Right atrium auricular region (tissue), 2 donors: ENCODE results near the gene LAMC3. TPM values are rescaled to one million over a fixed set of nuclear protein-coding genes. Genes with fewer than 3 reads are reported as not detected.

Experiments
- DNase-seq: peaks from one replicate; pipeline ENCODE4 v3.0.0-alpha.2; 2019; ENCODE audit warnings: low spot score
- H3K27ac ChIP-seq, 2 donors: fragments of 200-600 bp; sonication (generic); 1 replicate in 1 of 2; 2 replicates in 1 of 2; pipeline ENCODE4 v1.5.1; 2016 to 2019
- H3K27me3 ChIP-seq, 2 donors: fragments of 200-600 bp; sonication (generic); one replicate each; pipeline versions ENCODE4 v1.5.1 to v1.6.0; 2017 to 2019
- H3K36me3 ChIP-seq: fragments of 200-600 bp; sonication (generic); one replicate; pipeline ENCODE4 v1.5.1; 2016
- H3K4me1 ChIP-seq, 2 donors: fragments of 200-600 bp; sonication (generic); one replicate each; pipeline versions ENCODE4 v1.5.1 to v1.6.0; 2017 to 2019
- H3K4me3 ChIP-seq, 2 donors: fragments of 200-600 bp; sonication (generic); 1 replicate in 1 of 2; 2 replicates in 1 of 2; pipeline ENCODE4 v1.5.1; 2017 to 2019; ENCODE audit warnings: mild to moderate bottlenecking in 1 of 2, moderate library complexity in 1 of 2
- H3K9me3 ChIP-seq, 2 donors: fragments of 200-600 bp; sonication (generic); one replicate each; pipeline ENCODE4 v1.5.1; 2019
- total RNA-seq, 2 donors: library from RNA; depleted of rRNA; stranded (reverse); fragments of >200 nt; gene quantifications; one replicate each; pipeline ENCODE4 v1.1.0, GENCODE V29; 2016
- TF ChIP-seq, protein P1 (sequence below), 2 donors: fragments of 200-600 bp; sonication (generic); IDR thresholded peaks; one replicate each; pipeline ENCODE4 v1.5.1; 2019; ENCODE audit warnings: antibody characterized with exemption in 2 of 2

LAMC3 gene
- total RNA-seq, 2 donors from 2014 or later = 0.56 to 1.6 TPM

DNA sequence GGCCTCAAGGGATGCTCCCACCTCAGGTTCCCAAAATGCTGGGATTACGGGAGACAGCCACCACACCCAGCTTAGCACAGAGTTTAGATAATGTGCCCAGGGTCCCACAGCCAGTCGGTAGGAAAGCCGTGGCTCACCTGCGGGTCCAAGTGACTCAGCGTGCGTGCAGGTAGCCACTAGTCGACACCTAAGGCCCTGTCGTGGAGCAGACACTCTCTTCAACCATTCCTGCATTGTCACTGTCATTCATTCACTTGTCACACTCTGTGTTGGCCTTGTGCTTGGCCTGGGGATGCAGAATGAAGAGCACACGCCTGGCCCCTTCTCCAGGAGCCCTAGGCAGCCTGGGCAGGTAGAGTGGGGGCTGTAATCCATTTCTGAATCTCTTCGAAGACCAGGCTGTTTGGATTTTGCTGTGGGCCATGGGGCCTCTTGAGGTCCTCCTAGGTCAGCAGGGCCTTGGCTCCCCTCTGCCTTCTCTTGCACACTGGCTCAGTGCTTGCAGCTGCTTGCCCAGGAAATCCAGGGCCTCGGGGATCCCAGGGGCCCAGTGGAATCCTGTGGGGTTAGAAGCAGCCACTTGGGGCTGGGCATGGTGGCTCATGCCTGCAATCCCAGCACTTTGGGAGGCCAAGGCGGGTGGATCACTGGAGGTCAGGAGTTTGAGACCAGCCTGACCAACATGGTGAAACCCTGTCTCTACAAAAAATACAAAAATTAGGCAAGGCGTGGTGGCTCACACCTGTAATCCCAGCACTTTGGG, 81.2 kb downstream of the LAMC3 start:
- TF ChIP-seq, protein P1, sequence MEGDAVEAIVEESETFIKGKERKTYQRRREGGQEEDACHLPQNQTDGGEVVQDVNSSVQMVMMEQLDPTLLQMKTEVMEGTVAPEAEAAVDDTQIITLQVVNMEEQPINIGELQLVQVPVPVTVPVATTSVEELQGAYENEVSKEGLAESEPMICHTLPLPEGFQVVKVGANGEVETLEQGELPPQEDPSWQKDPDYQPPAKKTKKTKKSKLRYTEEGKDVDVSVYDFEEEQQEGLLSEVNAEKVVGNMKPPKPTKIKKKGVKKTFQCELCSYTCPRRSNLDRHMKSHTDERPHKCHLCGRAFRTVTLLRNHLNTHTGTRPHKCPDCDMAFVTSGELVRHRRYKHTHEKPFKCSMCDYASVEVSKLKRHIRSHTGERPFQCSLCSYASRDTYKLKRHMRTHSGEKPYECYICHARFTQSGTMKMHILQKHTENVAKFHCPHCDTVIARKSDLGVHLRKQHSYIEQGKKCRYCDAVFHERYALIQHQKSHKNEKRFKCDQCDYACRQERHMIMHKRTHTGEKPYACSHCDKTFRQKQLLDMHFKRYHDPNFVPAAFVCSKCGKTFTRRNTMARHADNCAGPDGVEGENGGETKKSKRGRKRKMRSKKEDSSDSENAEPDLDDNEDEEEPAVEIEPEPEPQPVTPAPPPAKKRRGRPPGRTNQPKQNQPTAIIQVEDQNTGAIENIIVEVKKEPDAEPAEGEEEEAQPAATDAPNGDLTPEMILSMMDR (IDR thresholded peaks at IDR 0.05) = no peak
- H3K9me3 ChIP-seq = no peaks in the 10 kb centered on the region
- H3K36me3 ChIP-seq = no peaks in the 10 kb centered on the region
- H3K4me3 ChIP-seq = no peak overlapping the region
- no peak for DNase-seq
- no peak overlapping the region for H3K27ac ChIP-seq
- H3K4me1 ChIP-seq = peaks cover 0 to 3% of the 10 kb centered on the region in 2 donors
- no peaks in the 10 kb centered on the region for H3K27me3 ChIP-seq

DNA sequence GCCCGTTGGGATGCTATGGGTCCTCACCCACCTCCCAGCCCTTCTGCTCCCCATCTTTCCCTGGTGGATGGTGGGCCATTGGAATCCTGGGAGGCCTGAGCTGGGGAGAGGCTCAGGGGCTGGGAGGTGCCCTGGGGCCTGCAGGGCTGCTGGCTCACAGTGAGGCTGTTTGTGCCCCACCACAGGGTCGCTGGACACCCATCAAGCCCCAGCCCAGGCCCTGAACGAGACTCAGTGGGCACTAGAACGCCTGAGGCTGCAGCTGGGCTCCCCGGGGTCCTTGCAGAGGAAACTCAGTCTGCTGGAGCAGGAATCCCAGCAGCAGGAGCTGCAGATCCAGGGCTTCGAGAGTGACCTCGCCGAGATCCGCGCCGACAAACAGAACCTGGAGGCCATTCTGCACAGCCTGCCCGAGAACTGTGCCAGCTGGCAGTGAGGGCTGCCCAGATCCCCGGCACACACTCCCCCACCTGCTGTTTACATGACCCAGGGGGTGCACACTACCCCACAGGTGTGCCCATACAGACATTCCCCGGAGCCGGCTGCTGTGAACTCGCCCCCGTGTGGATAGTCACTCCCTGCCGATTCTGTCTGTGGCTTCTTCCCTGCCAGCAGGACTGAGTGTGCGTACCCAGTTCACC, 82.5 kb downstream of the LAMC3 start:
- DNase-seq = no peak
- peaks cover 0 to 13% of the 10 kb centered on the region in 2 donors for H3K4me1 ChIP-seq
- H3K27me3 ChIP-seq = no peaks in the 10 kb centered on the region
- H3K36me3 ChIP-seq = no peaks in the 10 kb centered on the region
- TF ChIP-seq, protein P1 (IDR thresholded peaks at IDR 0.05) = no peak
- no peak overlapping the region for H3K4me3 ChIP-seq
- no peaks in the 10 kb centered on the region for H3K9me3 ChIP-seq
- H3K27ac ChIP-seq = no peak overlapping the region

DNA sequence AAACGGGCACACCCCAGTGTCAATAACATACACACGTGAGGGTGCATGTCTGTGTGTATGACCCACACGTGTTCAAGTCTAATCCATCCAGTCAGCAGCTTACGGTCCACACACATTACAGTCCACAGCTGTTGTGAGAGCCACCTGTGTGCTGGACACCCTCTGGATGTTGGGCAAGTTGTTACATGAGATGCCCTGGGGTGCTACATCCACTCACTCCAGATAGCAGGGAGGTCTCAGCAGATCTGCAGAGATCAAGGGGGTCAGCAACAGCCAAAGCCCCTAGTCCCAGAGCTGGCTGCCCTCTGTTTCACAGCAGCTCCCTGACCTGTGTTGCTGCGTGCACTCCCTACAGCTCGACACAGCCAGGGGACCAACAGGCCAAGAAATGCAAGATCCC, 83.1 kb downstream of the LAMC3 start:
- peaks cover 0 to 19% of the 10 kb centered on the region in 2 donors for H3K4me1 ChIP-seq
- no peak overlapping the region for H3K4me3 ChIP-seq
- no peak for DNase-seq
- H3K36me3 ChIP-seq = no peaks in the 10 kb centered on the region
- TF ChIP-seq, protein P1 (IDR thresholded peaks at IDR 0.05) = no peak
- H3K27ac ChIP-seq = no peak overlapping the region
- H3K9me3 ChIP-seq = no peaks in the 10 kb centered on the region
- no peaks in the 10 kb centered on the region for H3K27me3 ChIP-seq

DNA sequence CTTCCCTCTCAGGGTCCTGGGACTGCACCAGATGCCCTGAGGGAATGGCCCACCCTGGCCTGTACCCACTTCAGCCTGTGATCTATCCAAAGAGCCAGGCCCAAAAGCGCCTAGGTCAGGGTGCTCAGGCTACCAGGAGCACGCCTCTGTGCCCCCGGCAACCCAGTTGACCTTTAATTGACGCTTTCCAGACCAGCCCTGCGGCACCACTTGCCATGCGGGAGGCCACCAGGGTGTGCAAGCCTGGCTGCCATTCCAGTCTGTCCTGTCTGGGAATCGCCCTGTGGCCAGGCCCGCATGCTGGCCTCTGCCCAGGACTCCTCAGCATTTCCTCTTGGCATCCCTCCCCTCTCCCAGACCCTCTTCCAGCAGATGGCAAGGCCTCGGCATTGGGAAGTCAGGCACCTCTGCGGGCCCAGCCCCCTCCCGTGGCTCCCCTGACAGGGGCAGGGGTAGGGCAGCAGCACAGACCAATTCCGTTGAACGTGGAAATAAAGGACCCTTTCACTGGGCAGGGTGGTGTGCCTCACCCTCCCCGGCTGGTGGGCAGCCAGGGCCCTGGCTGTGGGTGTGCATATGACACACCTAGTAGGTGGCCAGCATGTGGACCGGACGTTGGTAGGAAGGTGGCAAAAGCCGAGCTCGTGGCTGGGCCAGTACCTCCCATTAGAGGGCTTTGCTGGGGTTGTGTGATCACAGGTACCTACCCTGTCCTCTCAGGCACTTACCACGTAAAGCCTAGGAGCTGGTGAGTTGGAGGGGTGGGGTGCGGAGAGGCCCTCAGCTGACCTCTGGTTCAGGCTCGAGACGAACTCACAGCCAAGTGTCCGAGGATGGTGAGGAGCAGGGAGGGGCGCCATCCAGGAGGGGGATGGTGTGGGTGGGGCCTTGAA, 83.8 kb downstream of the LAMC3 start:
- H3K9me3 ChIP-seq = no peaks in the 10 kb centered on the region
- H3K4me3 ChIP-seq = no peak overlapping the region
- H3K36me3 ChIP-seq = no peaks in the 10 kb centered on the region
- peaks cover 0 to 21% of the 10 kb centered on the region in 2 donors for H3K4me1 ChIP-seq
- no peaks in the 10 kb centered on the region for H3K27me3 ChIP-seq
- no peak overlapping the region for H3K27ac ChIP-seq
- TF ChIP-seq, protein P1 (IDR thresholded peaks at IDR 0.05) = no peak
- DNase-seq = no peak

DNA sequence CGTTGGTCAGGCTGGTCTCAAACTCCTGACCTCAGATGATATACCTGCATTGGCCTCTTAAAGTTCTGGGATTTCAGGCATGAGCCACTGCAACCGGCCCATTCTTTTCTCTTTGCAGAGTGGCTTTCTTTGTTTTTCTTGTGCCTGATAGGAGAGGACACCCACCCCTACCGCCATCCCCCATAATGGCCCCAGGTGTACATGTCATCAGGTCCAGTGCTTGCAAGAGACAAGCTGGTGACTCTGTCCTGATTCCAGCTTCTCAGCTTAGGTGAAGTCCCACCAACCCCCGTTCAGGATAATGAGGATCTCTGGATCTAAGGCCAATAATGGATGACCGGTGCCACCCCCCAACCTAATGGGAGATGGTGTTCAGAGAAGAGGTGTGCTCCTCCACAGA, 85.0 kb downstream of the LAMC3 start:
- Histone ChIP-seq H3K27me3 (no peaks in the 10 kb centered on the region), H3K4me1 (peaks cover 0 to 27% of the 10 kb centered on the region in 2 donors), H3K9me3 (no peaks in the 10 kb centered on the region), H3K27ac (no peak overlapping the region), H3K36me3 (no peaks in the 10 kb centered on the region), H3K4me3 (no peak overlapping the region)
- no peak for DNase-seq
- TF ChIP-seq, protein P1 (IDR thresholded peaks at IDR 0.05) = no peak
